ENCODE data around the gene CLEC18A.

CLEC18A gene

DNA sequence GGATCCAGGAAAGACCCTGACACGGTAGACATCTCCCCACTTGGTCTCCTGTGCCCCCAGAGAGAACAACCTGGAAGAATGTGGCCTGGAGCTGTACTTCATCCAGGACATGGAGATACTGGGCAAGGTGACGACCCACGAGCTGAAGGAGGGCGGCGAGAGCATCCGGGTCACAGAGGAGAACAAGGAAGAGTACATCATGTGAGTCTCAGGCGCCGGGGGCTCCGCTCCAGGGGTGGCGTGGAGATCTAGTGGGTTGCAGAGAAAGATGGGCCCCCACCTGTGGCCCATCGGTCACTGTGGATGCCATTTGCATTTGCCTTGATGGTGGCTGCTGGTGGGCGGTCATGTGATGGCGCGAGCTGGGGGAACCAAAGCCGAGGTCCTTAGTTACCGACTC, 14.9 kb upstream of the CLEC18A start:
- Histone ChIP-seq H3K27ac (no peak overlapping the region), H2AFZ (no peak overlapping the region), H3K4me3 (ENCODE audit: low read depth, low read length) (no peak overlapping the region), H3K79me2 (no peaks in the 10 kb centered on the region), H3K4me1 (no peaks in the 10 kb centered on the region), H3K36me3 (ENCODE audit: control insufficient read depth, insufficient read depth, low read length) (no peaks in the 10 kb centered on the region), H3K9ac (no peak overlapping the region), H3K27me3 (ENCODE audit: control insufficient read depth, insufficient read depth, low read length) (no peaks in the 10 kb centered on the region), H3K4me2 (ENCODE audit: low read length) (no peak overlapping the region), H3K9me3 (ENCODE audit: control insufficient read depth, low read length) (no peaks in the 10 kb centered on the region)
- TF ChIP-seq, protein P1, sequence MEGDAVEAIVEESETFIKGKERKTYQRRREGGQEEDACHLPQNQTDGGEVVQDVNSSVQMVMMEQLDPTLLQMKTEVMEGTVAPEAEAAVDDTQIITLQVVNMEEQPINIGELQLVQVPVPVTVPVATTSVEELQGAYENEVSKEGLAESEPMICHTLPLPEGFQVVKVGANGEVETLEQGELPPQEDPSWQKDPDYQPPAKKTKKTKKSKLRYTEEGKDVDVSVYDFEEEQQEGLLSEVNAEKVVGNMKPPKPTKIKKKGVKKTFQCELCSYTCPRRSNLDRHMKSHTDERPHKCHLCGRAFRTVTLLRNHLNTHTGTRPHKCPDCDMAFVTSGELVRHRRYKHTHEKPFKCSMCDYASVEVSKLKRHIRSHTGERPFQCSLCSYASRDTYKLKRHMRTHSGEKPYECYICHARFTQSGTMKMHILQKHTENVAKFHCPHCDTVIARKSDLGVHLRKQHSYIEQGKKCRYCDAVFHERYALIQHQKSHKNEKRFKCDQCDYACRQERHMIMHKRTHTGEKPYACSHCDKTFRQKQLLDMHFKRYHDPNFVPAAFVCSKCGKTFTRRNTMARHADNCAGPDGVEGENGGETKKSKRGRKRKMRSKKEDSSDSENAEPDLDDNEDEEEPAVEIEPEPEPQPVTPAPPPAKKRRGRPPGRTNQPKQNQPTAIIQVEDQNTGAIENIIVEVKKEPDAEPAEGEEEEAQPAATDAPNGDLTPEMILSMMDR (IDR thresholded peaks at IDR 0.05) = no peak

DNA sequence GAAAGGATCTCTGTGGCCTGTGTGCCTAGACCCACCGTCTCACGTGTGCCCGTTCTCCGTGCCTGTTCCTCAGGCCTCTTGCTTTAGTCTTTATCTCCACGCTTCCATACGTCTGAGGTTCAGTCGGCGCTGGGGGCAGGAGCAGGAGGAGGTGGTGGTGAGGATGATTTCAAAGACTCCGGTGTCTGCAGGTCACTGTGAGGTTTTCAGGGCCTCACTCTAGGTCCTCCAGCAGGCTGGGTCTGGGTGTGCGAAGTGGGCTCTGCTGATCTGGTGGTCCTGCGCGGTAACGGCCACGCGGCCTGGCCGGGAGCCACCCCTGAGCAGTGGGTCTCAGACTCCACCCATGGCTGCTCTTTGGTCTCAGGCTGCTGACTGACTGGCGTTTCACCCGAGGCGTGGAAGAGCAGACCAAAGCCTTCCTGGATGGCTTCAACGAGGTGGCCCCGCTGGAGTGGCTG, 14.4 kb upstream of the CLEC18A start:
- H3K9ac ChIP-seq = no peak overlapping the region
- H3K79me2 ChIP-seq = no peaks in the 10 kb centered on the region
- no peak overlapping the region for H3K4me3 ChIP-seq (ENCODE audit: low read depth, low read length)
- H3K9me3 ChIP-seq (ENCODE audit: control insufficient read depth, low read length) = no peaks in the 10 kb centered on the region
- H3K27ac ChIP-seq = no peak overlapping the region
- H3K4me1 ChIP-seq = no peaks in the 10 kb centered on the region
- H3K4me2 ChIP-seq (ENCODE audit: low read length) = no peak overlapping the region
- no peaks in the 10 kb centered on the region for H3K36me3 ChIP-seq (ENCODE audit: control insufficient read depth, insufficient read depth, low read length)
- no peaks in the 10 kb centered on the region for H3K27me3 ChIP-seq (ENCODE audit: control insufficient read depth, insufficient read depth, low read length)
- no peak overlapping the region for H2AFZ ChIP-seq
- TF ChIP-seq, protein P1 (IDR thresholded peaks at IDR 0.05) = no peak

DNA sequence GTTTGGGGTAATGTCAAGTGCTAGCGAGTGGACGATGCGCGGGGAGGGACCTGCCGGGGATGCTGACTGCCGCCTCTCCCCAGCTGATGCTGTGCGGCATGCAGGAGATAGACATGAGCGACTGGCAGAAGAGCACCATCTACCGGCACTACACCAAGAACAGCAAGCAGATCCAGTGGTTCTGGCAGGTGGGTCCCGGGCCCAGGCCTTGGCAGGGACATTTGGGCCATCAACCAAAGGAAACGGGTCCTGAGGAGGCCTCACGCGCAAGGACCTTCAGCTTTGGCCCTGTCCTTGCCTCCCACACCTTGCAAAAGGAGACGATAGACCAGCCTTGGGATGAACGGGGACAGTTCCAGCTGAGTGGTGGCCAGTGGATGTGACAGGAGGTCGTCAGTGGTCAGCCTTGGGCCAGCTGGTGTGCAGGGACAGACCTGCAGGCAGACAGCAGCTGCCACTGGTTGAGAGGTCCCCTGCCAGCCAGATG, 13.6 kb upstream of the CLEC18A start:
- no peak overlapping the region for H3K4me2 ChIP-seq (ENCODE audit: low read length)
- H3K27ac ChIP-seq = no peak overlapping the region
- no peaks in the 10 kb centered on the region for H3K36me3 ChIP-seq (ENCODE audit: control insufficient read depth, insufficient read depth, low read length)
- no peak overlapping the region for H3K4me3 ChIP-seq (ENCODE audit: low read depth, low read length)
- TF ChIP-seq, protein P1 (IDR thresholded peaks at IDR 0.05) = no peak
- no peaks in the 10 kb centered on the region for H3K4me1 ChIP-seq
- H3K79me2 ChIP-seq = no peaks in the 10 kb centered on the region
- H2AFZ ChIP-seq = no peak overlapping the region
- no peak overlapping the region for H3K9ac ChIP-seq
- H3K9me3 ChIP-seq (ENCODE audit: control insufficient read depth, low read length) = no peaks in the 10 kb centered on the region
- no peaks in the 10 kb centered on the region for H3K27me3 ChIP-seq (ENCODE audit: control insufficient read depth, insufficient read depth, low read length)

DNA sequence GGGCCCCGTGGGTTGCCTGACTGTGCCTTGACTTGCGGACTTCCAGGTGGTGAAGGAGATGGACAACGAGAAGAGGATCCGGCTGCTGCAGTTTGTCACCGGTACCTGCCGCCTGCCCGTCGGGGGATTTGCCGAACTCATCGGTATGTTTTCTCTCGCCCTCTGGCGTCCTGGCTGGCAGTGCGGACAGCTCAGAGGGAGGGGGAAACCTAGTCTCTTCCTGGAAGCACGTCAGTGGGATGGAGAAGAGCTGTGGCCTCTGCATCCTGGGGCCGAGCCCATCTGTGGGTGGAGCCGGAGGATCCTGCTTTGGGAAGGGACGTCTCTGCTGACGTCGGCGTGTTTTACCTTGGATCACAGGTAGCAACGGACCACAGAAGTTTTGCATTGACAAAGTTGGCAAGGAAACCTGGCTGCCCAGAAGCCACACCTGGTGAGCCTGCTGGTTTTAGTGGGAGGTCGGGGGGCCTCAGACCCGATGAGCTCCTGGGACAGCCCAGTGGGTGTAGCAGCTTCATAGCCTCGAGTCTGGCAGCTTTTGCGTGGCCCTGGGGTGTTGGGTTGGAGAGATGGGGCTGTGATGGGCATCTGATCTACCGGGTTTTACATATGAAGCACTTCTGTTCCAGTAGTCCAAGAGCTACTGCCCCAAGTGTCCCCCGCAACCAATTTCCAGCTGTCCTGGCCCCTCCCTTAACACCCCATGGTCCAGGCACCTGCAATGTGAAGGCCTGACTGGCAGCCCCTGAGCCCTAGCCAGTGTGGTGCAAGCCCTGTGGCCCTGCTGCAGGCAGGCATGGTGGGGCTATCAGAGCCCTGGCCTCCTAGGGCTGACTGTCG, 11.9 kb upstream of the CLEC18A start:
- H3K27me3 ChIP-seq (ENCODE audit: control insufficient read depth, insufficient read depth, low read length) = no peaks in the 10 kb centered on the region
- H3K4me1 ChIP-seq = no peaks in the 10 kb centered on the region
- TF ChIP-seq, protein P1 (IDR thresholded peaks at IDR 0.05) = no peak
- H3K79me2 ChIP-seq = no peaks in the 10 kb centered on the region
- no peak overlapping the region for H3K27ac ChIP-seq
- H3K4me3 ChIP-seq (ENCODE audit: low read depth, low read length) = no peak overlapping the region
- no peaks in the 10 kb centered on the region for H3K36me3 ChIP-seq (ENCODE audit: control insufficient read depth, insufficient read depth, low read length)
- H2AFZ ChIP-seq = no peak overlapping the region
- H3K4me2 ChIP-seq (ENCODE audit: low read length) = no peak overlapping the region
- H3K9me3 ChIP-seq (ENCODE audit: control insufficient read depth, low read length) = no peaks in the 10 kb centered on the region
- no peak overlapping the region for H3K9ac ChIP-seq
